WERI-Rb-1 (cell line): ENCODE data around the gene TDRKH.

Experiments used
- DNase-seq: peaks from one replicate; pipeline ENCODE4 v3.0.0-alpha.2; 2020
- H3K27ac ChIP-seq: fragments of 250-450 bp; sonication (Bioruptor Pico); 2 replicates; pipeline ENCODE4 v1.5.1; 2020; ENCODE audit warnings: mild to moderate bottlenecking, moderate library complexity
- H3K27me3 ChIP-seq: fragments of 250-450 bp; sonication (Bioruptor Pico); 2 replicates; pipeline ENCODE4 v1.5.1; 2021; ENCODE audit warnings: mild to moderate bottlenecking, low read depth, moderate library complexity; ENCODE audit not compliant: insufficient read depth, severe bottlenecking
- H3K36me3 ChIP-seq: fragments of 250-450 bp; sonication (Bioruptor Pico); 2 replicates; pipeline ENCODE4 v1.5.1; 2020; ENCODE audit warnings: mild to moderate bottlenecking, moderate library complexity
- H3K4me3 ChIP-seq: 2 replicates; pipeline ENCODE4 v1.5.1; 2011; ENCODE audit warnings: low read depth, mild to moderate bottlenecking, control low read depth, low read length
- H3K9me3 ChIP-seq: fragments of 250-450 bp; sonication (Bioruptor Pico); 2 replicates; pipeline ENCODE4 v1.5.1; 2021; ENCODE audit warnings: mild to moderate bottlenecking, moderate library complexity; ENCODE audit not compliant: severe bottlenecking
- TF ChIP-seq, protein P1 (sequence below): IDR thresholded peaks from 2 replicates; pipeline ENCODE4 v1.5.1; 2011; ENCODE audit warnings: low read depth, mild to moderate bottlenecking, control low read depth, inconsistent platforms, low read length

TDRKH gene

DNA sequence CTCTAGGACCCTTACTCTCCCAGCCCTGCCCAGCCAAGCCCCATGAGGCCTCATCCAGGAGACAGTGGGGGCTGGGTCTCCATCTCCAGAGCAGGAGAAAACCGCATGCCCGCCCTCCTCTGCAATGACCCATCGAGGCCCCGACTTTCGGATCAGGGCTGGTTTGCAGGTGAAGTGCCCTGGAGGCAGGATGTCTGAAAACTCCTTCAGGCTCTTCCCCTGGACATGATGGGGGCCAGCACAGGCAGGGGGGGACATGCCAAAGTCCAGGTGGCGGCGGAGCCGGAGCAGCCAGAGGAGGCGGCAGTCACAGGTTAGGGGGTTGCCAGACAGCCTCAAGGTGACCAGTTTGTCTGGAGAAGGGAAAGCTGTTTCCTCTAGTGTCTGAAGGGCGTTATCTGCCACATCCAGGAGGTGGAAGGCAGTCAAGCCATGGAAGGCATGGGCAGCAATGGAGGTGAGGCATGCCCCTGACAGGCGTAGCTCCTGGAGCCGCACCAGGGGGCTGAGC is 11.1 kb upstream of the TDRKH start:
- TF ChIP-seq, protein P1, sequence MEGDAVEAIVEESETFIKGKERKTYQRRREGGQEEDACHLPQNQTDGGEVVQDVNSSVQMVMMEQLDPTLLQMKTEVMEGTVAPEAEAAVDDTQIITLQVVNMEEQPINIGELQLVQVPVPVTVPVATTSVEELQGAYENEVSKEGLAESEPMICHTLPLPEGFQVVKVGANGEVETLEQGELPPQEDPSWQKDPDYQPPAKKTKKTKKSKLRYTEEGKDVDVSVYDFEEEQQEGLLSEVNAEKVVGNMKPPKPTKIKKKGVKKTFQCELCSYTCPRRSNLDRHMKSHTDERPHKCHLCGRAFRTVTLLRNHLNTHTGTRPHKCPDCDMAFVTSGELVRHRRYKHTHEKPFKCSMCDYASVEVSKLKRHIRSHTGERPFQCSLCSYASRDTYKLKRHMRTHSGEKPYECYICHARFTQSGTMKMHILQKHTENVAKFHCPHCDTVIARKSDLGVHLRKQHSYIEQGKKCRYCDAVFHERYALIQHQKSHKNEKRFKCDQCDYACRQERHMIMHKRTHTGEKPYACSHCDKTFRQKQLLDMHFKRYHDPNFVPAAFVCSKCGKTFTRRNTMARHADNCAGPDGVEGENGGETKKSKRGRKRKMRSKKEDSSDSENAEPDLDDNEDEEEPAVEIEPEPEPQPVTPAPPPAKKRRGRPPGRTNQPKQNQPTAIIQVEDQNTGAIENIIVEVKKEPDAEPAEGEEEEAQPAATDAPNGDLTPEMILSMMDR, result no peak
- Histone ChIP-seq H3K36me3 (no peaks in the 10 kb centered on the region), H3K4me3 (no peak overlapping the region), H3K27ac (no peak overlapping the region), H3K9me3 (no peaks in the 10 kb centered on the region), H3K27me3 (no peaks in the 10 kb centered on the region)
- DNase-seq, result no peak

DNA sequence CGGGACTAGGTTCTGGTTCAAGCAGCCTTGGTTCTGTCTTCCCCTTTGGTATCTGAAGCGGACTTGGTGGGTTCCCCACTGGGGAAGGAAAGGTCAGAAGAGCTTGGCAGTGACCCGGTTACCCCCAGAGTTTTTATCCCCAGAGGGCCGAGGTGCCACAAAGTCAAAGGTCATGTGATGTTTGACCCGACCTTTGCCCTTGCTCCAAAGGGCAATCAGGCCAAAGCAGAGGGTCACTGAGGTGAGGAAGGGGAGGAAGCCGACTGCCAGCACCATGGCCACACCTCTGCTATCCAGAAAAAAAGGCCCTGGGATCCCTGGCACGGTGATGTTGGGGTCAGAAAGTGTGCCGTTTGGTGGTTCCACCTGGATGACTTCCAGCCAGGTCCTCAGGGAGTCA is 10.5 kb upstream of the TDRKH start:
- DNase-seq, result no peak
- H3K27ac ChIP-seq, result no peak overlapping the region
- no peaks in the 10 kb centered on the region for H3K27me3 ChIP-seq
- H3K9me3 ChIP-seq, result no peaks in the 10 kb centered on the region
- TF ChIP-seq, protein P1, result no peak
- no peaks in the 10 kb centered on the region for H3K36me3 ChIP-seq
- no peak overlapping the region for H3K4me3 ChIP-seq

GRCh38 chr1:151799179-151800022 is 9.1 kb upstream of the TDRKH start:
- TF ChIP-seq, protein P1, result no peak
- no peak overlapping the region for H3K4me3 ChIP-seq
- no peak overlapping the region for H3K27ac ChIP-seq
- no peaks in the 10 kb centered on the region for H3K9me3 ChIP-seq
- no peak for DNase-seq
- no peaks in the 10 kb centered on the region; the same call in 1 of the 2 replicates for H3K36me3 ChIP-seq
- H3K27me3 ChIP-seq, result no peaks in the 10 kb centered on the region

DNA sequence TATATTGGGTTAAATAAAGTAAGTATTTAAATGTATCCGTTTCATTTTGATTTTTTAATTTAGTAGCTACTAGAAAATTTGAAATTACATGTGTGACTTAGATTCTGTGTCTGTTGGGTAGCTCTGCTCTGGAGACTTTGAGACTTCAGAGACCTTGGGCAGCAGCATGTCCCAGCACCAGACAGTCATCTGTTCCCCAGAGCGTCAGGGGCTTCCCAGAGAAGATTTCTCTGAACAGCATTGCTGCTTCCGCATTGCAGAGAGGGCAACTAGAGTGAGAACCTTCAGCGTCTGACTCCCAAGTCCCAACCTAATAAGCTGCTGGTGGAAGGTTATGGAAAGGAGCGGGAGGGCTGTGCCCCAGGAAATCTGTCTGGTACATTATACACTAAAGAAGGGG is 8.3 kb upstream of the TDRKH start:
- no peaks in the 10 kb centered on the region for H3K9me3 ChIP-seq
- H3K4me3 ChIP-seq, result no peak overlapping the region
- H3K27me3 ChIP-seq, result no peaks in the 10 kb centered on the region
- no peak for DNase-seq
- H3K36me3 ChIP-seq, result peaks cover 4% of the 10 kb centered on the region
- no peak overlapping the region for H3K27ac ChIP-seq
- TF ChIP-seq, protein P1, result no peak

DNA sequence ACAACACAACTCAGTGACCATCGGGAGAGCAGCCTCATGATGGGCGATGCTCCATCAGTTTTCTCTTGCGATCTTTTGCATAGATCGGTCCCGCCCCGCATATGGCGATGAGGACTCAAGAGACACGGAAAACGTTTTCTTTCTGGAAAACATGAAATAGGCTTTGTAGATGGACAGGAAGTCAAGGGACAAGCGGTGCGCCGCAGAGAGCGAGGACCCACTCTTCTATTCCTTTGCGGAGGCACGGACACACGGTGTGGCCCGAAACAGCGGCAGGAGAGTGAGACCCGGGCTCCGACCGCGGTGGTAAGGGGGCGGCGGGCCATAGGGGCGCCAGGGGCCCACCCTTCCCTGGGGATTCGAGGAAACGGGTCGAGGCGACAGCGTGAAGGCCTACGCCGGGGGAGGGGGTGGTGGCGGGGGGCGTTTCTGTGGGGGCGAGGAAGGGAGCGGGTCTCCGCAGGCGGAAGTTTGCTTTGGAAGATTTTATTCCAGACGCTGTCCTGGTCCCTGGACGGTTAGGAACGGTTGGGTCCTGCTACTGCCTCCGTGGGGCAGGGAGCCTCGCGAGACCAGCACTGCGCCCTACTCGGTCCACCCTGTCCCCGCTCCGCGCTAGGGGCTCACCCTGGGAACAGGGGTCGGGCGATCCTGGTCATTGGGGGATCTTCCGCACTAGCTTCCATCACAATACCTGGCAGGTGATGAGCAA is 796 bp upstream of the TDRKH start:
- Histone ChIP-seq H3K27ac (peak overlapping the region; percentile 54), H3K36me3 (peaks cover 4% of the 10 kb centered on the region), H3K27me3 (no peaks in the 10 kb centered on the region), H3K4me3 (peak overlapping the region; percentile 65), H3K9me3 (no peaks in the 10 kb centered on the region)
- DNase-seq, result peak; percentile 71
- TF ChIP-seq, protein P1, result no peak
